ENCODE data around the gene C1orf35. TPM values are rescaled to one million over a fixed set of nuclear protein-coding genes. Genes with fewer than 3 reads are reported as not detected.

The C1orf35 gene
- total RNA-seq, 1 donor from 2014 or later = 7.1 TPM

GRCh38 chr1:228098323-228098931 lies 4.7 kb downstream of the C1orf35 start:
- Histone ChIP-seq H3K27ac (replicated peaks) (no peak overlapping the region), H3K4me1 (peaks cover 57% of the 10 kb centered on the region), H3K27me3 (ENCODE audit: low read depth) (no peaks in the 10 kb centered on the region), H3K9me3 (replicated peaks) (peaks cover 14% of the 10 kb centered on the region), H3K36me3 (peaks cover 54% of the 10 kb centered on the region), H3K4me3 (no peak overlapping the region)
- TF ChIP-seq, protein P1, sequence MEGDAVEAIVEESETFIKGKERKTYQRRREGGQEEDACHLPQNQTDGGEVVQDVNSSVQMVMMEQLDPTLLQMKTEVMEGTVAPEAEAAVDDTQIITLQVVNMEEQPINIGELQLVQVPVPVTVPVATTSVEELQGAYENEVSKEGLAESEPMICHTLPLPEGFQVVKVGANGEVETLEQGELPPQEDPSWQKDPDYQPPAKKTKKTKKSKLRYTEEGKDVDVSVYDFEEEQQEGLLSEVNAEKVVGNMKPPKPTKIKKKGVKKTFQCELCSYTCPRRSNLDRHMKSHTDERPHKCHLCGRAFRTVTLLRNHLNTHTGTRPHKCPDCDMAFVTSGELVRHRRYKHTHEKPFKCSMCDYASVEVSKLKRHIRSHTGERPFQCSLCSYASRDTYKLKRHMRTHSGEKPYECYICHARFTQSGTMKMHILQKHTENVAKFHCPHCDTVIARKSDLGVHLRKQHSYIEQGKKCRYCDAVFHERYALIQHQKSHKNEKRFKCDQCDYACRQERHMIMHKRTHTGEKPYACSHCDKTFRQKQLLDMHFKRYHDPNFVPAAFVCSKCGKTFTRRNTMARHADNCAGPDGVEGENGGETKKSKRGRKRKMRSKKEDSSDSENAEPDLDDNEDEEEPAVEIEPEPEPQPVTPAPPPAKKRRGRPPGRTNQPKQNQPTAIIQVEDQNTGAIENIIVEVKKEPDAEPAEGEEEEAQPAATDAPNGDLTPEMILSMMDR (IDR thresholded peaks at IDR 0.05; ENCODE audit: borderline replicate concordance) = no peak
- intact Hi-C loops (cut with micrococcal nuclease) = no loop called here
- no peak for DNase-seq

DNA sequence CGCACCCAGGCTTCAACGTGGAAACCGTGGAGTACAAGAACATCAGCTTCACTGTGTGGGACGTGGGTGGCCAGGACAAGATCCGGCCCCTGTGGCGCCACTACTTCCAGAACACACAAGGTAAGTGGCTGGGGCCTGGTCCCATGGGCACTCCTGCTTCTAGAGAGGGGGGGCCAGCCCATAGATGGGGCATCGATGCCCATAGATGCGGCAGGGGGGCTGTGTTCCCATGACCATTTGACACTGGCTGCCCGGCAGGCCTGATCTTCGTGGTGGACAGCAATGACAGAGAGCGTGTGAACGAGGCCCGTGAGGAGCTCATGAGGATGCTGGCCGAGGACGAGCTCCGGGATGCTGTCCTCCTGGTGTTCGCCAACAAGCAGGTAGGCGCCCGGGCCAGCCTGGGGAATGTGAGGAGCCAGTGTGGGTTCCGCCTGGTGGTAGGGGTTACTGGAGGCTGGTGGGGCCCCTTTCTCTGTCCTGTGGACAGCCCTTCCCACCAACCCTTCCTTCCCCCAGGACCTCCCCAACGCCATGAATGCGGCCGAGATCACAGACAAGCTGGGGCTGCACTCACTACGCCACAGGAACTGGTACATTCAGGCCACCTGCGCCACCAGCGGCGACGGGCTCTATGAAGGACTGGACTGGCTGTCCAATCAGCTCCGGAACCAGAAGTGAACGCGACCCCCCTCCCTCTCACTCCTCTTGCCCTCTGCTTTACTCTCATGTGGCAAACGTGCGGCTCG lies 5.6 kb downstream of the C1orf35 start:
- intact Hi-C loops (cut with micrococcal nuclease) = no loop called here
- TF ChIP-seq, protein P1 (IDR thresholded peaks at IDR 0.05; ENCODE audit: borderline replicate concordance) = no peak
- Histone ChIP-seq H3K36me3 (peaks cover 54% of the 10 kb centered on the region), H3K4me1 (peaks cover 58% of the 10 kb centered on the region), H3K9me3 (replicated peaks) (peaks cover 14% of the 10 kb centered on the region), H3K27ac (replicated peaks) (no peak overlapping the region), H3K27me3 (ENCODE audit: low read depth) (no peaks in the 10 kb centered on the region), H3K4me3 (no peak overlapping the region)
- DNase-seq = no peak

DNA sequence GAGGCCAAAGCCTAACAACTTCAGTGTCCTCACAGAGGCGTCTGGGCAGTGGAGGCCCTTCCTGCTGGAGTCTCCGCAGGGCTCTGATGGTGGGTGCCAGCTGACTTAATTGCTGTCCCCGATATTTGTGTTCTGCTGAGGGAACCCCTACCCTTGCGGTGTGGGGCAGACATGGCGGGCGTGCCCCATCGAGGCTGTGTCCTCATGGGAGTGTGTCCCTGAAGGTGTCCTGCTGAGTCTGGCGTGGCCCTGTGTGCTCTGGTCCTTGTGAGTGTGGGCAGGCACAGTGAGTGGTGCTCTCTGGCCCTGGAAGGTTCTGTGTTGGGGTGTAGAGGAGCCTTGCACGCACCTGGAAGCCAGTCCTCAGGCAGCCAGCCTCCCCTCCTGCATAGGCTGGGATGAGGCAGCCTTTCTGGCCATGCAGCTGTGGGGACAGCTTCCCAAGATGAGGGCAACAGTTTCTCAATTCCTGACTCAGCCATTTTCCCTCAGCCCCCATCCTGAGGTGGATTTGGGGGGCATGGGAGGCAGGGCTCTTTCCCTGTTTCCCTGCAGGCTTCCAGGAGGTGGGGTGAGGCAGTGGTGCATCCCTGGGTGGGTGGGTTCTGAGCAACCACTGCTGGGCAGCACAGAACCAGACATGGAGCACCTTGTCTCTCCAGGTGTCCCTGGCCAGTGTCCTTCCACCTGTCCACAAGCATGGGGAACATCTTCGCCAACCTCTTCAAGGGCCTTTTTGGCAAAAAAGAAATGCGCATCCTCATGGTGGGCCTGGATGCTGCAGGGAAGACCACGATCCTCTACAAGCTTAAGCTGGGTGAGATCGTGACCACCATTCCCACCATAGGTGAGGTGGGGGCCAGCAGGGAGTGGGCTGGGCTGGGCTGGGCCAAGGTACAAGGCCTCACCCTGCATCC lies 6.5 kb downstream of the C1orf35 start:
- H3K27me3 ChIP-seq (ENCODE audit: low read depth) = no peaks in the 10 kb centered on the region
- H3K36me3 ChIP-seq = peaks cover 57% of the 10 kb centered on the region
- intact Hi-C loops (cut with micrococcal nuclease) = no loop called here
- H3K9me3 ChIP-seq (replicated peaks) = peaks cover 14% of the 10 kb centered on the region
- DNase-seq = no peak
- TF ChIP-seq, protein P1 (IDR thresholded peaks at IDR 0.05; ENCODE audit: borderline replicate concordance) = no peak
- H3K4me3 ChIP-seq = no peak overlapping the region
- H3K27ac ChIP-seq (replicated peaks) = no peak overlapping the region
- H3K4me1 ChIP-seq = peaks cover 58% of the 10 kb centered on the region

GRCh38 chr1:228095938-228096337 lies 7.2 kb downstream of the C1orf35 start:
- Histone ChIP-seq H3K27me3 (ENCODE audit: low read depth) (no peaks in the 10 kb centered on the region), H3K4me1 (peaks cover 58% of the 10 kb centered on the region), H3K36me3 (peaks cover 54% of the 10 kb centered on the region), H3K27ac (replicated peaks) (no peak overlapping the region), H3K9me3 (replicated peaks) (peaks cover 14% of the 10 kb centered on the region), H3K4me3 (no peak overlapping the region)
- intact Hi-C loops (cut with micrococcal nuclease) = no loop called here
- no peak for DNase-seq
- TF ChIP-seq, protein P1 (IDR thresholded peaks at IDR 0.05; ENCODE audit: borderline replicate concordance) = no peak

- no peak overlapping the region for H3K4me3 ChIP-seq
- H3K9me3 ChIP-seq (replicated peaks) = peaks cover 14% of the 10 kb centered on the region
- no peak overlapping the region for H3K27ac ChIP-seq (replicated peaks)
- DNase-seq = no peak
- peaks cover 63% of the 10 kb centered on the region for H3K4me1 ChIP-seq
- no peaks in the 10 kb centered on the region for H3K27me3 ChIP-seq (ENCODE audit: low read depth)
- H3K36me3 ChIP-seq = peaks cover 47% of the 10 kb centered on the region
- TF ChIP-seq, protein P1 (IDR thresholded peaks at IDR 0.05; ENCODE audit: borderline replicate concordance) = no peak
- intact Hi-C loops (cut with micrococcal nuclease) = no loop called here
These were observed 8.0 kb downstream of the C1orf35 start for GRCh38 chr1:228095161-228095560.

Measured in left ventricle myocardium inferior (tissue), 1 donor.